Stimulated activated CD4-positive, alpha-beta T cell treated with anti-CD3 and anti-CD28 coated beads, TNF-alpha, amount 100 ng/mL, for 4 hours (primary cell): Measurements from ENCODE around the gene TMEM39B.
"Not testable (repeated sequence)": the region's sequence is repeated elsewhere in the genome, so short reads cannot be mapped to it uniquely, and the experiment has no call there.

Experiments
- DNase-seq, 3 experiments: peaks; one replicate each; pipeline ENCODE4 v3.0.0-alpha.2; 2020; ENCODE audit warnings: low read depth in 3 of 3

The TMEM39B gene

DNA sequence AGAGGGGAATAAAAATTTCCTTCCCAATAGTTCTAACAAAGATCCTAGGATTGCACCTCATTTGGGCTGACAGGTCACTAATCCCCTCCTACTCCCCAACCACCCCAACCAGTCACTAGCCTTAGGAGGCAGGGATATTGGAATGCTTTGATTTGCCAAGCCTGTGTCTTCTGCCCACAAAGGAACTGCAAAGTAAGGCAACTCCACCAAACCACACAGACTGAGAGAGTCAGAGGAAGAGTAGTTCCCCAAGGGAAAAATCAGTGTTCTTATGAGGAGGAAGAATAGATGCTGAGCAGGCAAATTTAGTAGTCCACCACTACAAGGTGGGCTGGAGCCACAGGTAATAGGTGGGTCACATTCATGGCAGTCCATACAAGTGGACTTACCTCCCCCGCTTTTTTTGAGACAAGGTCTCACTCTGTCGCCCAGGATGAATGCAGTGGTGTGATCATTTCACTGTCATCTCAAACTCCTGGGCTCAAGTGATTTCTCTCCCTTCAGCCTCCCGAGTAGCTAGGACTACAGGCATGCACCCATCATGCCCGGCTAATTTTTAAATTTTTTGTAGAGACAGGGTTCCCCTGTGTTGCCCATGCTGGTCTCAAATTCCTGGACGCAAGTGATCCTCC is 3.7 kb upstream of the TMEM39B start:
- no peak for DNase-seq

DNA sequence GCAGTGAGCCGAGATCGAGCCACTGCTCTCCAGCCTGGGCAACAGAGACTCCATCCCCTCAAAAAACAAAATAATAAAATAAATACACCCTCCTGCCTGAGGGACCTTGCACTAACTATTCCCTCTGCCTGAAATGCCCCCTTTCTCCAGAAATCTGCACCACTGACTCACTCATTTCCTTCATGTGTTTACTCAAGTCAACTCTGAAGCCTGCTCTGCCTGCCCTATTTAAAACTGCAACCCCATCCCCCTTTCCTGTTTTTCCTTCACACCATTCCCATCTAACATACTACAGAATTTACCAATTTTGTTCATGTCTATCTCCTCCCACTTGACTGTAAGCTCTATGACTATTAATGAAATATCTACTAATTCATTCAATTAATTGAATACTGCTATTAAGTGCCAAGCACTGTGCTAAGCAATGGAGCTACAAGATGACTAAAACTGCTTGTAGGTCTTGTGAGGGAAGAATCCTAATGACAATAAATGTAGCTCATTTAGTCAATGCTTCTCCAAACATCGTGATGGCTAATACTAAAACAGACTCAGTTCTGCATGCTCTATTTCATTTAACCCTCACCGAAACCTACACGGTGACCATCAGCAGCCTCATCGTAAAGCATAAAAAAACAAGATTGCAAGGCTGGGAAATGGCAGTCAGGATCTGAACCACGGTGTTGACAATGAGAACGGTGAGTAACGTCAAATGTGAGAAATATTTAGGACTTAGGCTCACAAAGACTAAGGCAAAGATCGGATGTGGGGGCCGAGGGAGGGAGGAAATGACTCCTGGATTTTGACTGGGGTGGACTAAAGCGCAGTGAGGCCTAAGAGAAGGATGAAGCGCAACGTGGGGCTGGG is 749 bp upstream of the TMEM39B start:
- no peak for DNase-seq

DNA sequence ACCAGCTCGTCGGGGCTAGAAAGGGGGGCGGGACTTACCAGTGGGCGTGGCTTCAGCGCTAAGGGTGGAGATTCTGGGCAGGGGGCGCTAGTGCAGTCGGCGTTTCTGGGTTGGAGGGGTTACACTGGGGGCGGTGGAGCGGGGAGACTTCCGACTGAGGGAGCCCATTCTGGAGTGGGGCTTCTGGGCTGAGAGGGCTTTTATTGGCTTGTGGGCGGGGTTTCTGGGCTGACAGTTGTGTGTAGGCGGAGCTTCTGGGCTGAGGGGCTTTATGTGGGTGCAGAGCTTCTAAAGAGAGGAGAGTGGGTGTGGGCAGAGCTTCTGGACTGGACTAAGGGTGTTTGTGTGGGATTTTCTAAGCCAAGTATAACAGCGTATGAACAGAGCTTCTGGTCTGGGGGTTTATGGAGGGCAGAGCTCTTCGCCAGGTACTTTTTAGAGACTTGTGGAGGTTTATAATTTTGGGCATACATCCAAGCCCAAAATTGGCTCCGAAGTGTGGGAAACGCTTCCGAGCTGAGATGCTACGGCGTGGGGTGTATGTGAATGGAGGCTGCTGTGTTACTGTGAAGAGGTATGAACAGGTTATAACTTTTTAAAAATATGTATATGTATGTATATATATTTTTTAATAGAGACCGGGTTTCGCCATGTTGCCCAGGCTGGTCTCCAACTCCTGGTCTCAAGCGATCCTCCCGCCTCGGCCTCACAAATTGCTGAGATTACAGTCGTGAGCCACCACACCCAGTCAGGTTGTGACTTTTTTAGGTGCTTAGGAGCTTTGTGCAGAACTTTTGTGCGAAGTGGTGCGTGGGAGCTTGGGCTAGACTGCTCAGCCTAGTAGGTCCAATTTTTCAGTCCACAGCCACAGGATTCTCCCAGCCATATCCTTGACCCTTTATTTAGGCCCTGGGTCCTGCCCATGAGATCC is 825 bp downstream of the TMEM39B start:
- DNase-seq, result no peak

DNA sequence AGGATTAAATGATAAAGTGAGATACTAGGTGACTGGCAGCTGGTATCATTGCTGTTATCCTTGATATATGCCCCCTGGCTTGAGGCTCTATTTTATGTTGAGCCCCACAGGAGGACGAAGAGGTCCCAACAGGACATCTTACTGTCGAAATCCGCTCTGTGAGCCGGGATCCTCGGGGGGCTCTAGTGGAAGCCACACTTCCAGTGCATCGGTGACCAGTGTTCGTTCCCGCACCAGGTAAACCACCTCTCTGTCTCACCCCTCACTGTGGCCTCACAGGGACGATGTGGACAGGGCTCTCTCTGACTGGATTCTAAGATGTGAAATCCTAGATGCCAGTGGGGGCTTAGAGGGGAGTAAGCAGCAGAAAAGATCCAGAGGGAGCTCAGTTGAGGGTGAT is 2.1 kb downstream of the TMEM39B start:
- no peak for DNase-seq

DNA sequence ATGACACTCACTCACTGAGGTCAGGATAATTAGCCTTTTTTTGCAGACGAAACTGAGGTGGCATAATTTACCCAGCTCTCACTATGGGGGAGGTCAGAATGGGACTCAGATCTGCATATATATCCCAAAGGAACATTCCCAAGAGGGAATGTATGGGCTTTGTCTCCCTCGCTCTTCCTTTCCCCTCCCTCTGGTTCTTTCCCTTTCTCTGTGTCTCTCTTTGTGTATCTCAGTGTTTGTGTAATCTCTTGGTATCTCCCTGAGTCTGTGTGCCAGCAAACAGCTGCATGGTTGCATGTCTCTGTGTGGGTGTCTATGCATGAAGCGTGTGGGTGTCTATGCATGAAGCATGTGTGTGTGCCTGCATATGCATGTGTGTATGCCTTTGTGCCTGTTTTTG is 4.7 kb downstream of the TMEM39B start:
- DNase-seq, result no peak

DNA sequence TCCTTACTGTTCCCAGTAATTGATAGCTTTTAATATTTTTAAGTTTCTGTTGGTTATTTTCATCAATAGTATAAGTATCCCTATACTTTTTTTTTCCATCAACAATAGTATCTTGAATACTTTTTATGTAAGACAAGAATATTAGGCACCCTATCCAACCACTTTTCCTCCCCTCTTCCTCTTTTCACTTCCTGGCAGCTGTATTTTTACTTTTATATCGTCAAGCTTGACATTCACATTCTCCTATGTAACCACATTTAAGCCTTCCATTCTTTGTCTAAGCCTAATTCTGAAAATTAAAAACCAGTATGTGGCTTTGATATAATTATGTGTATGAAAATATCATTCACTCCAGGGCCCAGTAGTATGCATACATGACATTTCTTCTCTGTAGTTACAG is 9.3 kb downstream of the TMEM39B start:
- DNase-seq, result no peak

DNA sequence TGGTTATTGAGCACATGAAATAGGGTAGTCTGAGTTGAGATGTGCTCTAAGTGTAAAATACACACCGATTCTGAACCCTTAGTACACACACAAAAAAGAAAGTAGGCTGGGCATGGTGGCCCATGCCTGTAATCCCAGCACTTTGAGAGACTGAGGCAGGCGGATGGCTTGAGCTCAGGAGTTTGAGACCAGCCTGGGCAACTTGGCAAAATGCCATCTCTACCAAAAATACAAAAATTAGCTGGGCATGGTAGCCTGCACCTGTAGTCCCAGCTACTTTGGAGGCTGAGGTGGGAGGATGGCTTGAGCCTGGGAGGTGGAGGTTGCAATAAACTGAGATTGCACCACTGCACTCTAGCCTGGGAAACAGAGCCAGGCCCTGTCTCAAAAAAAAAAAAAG is 13.6 kb downstream of the TMEM39B start:
- DNase-seq, result not testable (repeated sequence)

DNA sequence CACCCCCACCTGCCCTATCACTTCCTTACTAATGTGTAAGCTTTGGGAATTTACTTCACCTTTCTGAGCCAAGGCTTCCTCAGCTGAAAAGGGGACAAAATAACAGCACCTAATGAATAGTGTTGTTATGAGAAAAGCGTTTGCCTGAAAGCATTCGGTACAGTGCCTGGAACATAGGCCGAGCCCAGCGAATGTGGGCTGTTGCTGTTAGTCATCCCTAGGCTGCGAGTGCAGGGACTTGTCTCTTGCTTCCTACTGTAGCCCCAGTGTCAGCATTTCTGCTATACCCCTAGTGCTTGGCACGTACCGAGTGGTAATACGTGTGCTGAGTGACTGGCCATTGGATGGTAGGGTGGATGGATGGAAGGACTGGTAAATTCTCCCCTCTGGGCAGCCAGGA is 18.4 kb downstream of the TMEM39B start:
- DNase-seq, result no peak

DNA sequence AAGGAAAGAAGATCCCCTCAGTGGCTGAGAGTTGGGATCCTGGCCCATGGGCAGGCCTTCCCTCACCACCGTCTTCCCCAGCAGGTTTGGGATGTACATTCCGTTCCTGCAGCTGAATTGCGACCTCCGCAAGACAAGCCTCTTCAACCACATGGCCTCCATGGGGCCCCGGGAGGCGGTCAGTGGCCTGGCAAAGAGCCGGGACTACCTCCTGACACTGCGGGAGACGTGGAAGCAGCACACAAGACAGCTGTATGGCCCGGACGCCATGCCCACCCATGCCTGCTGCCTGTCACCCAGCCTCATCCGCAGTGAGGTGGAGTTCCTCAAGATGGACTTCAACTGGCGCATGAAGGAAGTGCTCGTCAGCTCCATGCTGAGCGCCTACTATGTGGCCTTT is 18.9 kb downstream of the TMEM39B start:
- no peak for DNase-seq

DNA sequence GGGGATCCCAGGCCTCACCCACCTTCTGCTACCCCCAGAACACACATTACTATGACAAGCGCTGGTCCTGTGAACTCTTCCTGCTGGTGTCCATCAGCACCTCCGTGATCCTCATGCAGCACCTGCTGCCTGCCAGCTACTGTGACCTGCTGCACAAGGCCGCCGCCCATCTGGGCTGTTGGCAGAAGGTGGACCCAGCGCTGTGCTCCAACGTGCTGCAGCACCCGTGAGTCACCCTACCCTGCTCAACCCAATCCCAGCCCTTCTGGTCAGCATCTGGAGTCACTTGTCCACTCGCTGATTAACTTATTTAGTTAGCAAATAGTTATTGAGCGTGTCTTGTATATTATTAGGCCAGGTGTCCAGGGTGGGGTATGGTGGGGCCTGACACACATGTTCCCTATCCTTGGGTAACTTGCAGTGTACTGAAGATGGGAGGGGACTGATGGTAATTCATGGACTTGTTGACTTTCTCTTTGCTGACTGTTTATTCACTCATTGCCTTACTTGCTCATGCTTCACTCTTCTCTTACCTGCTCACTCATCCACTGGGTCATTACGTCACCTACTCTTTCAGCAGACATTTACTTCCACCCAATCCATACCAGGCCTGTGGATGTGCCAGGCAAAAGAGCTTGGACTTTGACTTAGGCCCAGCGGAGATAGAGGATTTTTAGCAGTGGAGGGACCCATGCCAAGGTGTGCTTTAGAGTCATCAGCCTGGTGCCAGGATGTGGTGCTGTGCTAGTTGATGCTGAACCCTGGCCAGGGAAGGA is 22.2 kb downstream of the TMEM39B start:
- no peak for DNase-seq

DNA sequence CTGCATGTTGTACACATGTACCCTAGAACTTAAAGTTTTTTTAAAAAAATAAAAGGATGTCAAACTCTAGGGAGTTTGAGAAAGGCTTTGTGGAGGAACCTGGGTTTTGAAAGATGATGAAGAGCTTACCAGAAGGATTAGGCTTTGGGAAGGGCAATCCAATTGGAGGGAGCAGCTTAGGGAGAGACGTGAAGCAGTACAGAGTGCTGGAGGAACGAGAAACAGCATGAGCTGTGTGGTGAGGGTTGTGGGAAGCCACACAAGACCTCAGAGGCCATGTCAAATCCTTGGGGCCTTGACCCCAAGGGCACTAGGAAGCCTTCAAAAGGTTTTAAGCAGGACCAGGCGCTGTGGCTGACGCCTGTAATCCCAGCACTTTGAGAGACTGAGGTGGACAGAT is 26.7 kb downstream of the TMEM39B start:
- no peak for DNase-seq

DNA sequence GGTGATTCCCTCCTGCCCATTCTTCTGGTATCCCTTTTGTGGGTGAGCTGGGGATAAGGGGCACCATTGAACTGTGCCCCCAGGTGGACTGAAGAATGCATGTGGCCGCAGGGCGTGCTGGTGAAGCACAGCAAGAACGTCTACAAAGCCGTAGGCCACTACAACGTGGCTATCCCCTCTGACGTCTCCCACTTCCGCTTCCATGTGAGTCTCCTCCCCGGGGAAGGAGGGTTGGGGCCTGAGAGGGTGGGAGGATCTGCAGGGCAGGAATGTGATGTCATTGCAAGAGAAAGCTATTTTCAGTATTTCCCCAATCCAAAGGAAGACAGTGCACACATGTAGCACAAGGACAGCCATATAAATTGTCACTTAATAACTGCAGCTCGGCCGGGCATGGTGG is 27.6 kb downstream of the TMEM39B start:
- DNase-seq, result no peak

DNA sequence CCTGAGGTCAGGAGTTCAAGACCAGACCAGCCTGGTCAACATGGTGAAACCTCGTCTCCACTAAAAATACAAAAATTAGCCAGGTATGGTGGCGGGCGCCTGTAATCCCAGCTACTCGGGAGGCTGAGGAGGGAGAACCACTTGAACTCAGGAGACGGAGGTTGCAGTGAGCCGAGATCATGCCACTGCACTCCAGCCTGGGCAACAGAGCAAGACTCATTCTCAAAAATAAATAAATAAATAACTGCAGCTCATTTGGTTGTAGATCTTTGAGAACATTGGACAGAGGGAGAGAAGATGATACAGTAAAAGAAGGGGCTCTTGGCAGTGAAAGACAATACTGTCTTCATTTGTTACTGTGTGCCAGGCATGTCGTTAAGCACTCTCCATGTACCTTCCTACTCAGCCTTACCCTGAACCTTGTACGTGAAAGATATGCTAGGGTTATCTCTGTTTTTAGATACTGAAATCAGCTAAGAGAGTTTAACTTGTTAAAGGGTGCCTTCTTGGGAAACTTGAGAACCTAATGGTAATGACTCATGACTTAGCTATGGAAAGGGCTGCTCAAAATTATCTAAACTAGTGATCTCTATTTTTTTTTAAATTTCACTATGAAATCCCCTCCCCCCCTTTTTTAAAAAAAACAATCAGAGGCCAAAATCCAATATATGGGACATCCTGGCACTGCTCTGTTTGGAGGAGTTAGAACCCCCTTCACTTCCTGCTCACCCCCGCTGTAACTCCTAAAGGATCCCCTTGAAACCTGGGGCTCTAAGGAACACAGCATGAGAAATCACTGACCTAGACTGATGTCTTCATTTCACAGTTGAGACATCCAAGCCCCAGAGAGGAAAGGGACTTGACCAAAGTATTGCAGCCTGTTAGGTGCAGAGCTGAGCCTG is 28.3 kb downstream of the TMEM39B start:
- DNase-seq, result no peak

DNA sequence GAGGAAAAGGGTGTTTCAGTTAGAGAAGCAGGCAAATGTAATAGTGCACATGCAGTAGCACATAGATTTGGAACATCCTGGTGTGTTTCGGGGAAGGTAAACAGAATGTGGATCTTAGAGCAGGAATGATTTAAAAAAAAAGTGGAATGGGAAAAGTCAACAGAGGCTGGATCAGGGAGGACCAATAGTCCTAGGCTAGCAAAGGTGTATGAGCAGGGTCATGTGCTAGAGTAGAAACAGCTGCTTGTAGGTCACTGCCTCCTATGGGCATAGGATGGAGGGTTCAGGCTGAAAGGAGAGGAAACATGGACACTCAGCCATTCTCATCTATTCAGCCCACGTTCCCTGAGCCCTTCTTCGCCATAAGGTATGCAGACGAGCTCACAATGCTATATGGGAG is 31.4 kb downstream of the TMEM39B start:
- DNase-seq, result no peak

DNA sequence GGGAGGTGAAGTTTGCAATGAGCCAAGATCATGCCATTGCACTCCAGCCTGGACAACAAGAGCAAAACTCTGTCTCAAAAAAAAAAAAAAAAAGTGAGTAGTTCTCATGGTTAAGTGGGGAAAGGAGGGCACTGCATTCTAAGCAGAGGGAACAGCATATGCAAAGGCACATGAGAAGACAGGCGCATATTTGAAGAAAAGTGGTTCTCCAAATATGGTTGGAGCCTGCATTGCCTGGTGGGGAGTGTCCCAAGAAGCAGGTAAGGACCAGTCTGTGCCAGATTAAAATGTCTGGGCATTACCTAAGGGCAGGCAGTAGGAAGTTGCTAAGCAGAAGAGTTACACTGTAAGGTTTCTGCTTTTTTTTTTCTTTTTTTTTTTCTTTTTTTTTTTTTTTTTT is 32.6 kb downstream of the TMEM39B start:
- no peak for DNase-seq

DNA sequence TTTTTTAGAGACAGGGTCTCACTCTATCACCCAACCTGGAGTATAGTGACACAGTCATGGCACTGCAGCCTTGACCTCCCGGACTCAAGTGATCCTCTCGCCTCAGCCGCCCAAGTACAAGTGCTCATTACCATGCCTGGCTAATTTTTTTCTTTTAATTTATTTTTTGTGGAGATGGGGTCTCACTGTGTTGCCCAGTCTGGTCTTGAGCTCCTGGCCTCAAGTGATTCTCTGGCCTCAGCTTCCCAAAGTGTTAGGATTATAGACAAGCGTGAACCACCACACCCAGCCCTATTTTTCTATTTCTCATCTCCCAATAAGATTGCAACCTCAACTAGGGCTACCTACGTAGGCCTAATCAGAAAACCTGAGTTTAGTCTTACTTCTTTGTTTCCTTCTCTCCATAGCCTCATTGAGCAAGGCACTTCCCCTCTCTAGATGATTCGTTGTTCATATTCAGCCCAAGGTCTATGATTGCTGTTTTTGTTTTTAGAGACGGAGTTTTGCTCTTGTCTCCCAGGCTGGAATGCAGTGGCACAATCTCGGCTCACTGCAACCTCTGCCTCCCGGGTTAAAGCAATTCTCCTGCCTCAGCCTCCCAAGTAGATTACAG is 34.0 kb downstream of the TMEM39B start:
- no peak for DNase-seq

DNA sequence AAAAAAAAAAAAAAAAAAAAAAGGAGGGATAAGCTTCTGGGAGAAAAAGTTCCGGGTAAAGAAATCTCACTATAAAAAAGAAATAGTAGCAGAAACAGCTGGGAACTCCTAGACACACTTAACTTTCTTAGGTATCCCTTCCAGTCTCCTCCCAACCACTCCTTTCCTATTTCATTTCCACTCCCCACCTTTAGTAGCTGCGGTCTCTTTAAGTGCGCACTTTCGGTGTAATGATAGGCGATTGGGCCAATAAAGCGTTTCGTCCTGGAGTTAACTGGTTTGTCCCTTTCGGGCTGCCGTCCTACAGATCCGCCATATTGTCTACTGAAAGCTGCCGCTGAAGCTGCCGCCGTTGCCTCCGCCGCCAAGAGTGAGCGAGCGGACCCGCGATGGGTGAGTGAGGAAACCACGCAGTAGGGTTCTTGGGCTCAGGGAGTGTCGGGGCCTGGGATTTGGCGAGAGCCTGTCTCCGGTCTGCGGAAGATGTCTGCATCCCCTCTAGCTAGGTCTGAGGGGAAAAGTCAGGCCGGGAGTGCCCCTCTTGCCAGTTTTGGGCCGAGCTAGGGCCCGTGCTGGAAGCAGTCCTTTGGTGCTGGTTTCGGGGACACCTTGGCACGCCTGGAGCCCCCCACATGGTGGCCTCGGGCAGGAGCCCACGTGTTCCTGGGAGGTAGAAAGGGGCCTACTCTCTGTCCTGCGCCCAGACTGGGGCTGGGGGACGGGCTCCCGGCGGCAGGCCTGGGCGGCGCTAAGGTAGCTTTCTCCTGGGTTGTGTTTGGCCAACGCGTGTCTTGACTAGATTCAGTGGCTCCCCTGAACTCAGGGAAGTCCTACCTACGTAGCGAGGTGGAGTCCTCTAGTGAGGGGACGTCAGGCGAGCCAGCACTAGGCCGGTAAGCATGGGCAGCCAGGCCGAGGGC is 35.3 kb downstream of the TMEM39B start, which contains the start of gene KPNA6:
KPNA6 (plus strand) TSS at position 315 of the 920 bp plus-strand sequence; CDS start at position 390, 75 bp downstream.
- peak; percentile 65 to 80 (median 77) for DNase-seq

DNA sequence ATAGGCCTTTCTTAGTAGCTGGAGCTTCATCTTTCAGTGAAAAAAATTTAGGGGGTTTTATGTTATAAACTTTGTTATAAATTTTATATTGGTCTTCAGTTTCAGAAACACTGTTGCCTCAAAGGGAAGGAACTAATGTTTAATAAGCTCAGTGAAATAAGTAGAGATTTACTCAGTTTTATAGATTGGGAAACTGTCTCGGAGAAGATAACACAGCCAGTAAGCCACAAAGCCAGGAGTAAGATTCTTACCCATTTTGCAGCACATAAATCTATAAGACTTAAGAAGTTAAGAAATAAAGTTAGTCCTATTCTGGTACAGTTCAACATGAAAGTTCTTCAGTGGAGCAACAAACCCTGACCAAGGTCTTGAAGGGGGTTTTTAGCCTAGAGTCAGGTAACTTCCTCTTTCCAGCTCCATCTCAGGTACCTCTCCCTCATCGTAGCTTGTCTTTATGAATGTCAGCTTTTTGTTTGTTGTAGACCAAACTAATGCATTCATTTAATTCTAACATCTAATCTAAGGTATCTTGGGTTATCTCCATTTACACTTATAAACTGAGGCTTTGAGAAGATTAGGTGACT is 38.4 kb downstream of the TMEM39B start:
- no peak for DNase-seq
